GM15510 (cell line): ENCODE measurements around the gene KLK12.

Experiments used
- POLR2A ChIP-seq: IDR thresholded peaks from 3 replicates; pipeline ENCODE4 v1.6.1; 2011; ENCODE audit warnings: borderline replicate concordance; ENCODE audit not compliant: insufficient read length; ENCODE audit errors: extremely low read depth

KLK12 gene

DNA sequence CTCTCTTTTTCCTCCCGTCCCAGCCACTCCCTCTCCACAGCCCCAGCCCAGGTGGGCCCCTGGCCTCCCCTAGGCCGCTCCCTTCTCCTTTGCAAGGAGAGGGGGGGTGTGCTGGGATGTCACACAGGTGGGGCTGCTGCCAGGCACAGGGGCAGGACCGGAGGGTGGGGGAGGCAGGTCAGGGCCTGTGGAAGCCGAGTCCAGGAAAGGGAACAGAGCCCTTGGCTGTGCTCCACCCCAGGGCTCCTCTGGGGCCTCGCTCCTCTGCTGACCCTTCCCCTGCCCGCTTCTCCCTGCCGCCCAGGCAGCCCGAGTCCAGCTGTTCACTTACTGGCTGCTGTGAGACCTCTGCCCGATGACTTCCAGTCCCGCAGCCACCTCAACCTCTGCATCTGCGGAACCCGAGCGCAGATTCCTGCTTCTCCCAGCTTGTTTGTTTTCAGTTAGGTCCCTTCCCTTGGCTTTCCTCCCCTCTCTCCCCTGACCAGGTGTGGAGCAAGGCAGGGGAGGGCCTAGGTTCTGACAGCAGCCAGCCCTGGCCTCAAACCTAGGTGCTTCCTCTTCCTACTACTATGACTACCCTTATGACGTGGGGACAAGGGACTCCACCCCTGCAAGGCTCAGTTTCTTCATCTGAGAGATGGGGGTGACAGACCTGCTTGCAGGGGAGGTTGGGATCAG is 7.5 kb downstream of the KLK12 start:
- TF ChIP-seq POLR2A, result no peak

DNA sequence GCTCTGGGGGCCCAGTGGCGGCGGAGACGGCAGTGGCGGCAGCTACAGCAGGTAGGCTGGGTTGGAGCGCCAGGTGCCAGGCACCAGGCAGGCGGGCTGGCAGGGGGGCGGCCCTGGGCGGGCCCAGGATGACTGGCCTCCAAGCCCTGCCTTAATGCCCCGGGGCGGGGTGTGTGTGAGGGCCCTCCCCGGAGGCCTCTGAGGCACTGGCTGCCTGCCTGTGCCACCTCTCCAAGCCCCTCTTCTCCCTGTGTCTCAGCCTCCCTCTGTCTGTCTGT is 8.3 kb downstream of the KLK12 start, which contains the start of gene KLK11:
TSS of gene KLK11 (minus strand) at position 63 of the 278 bp plus-strand sequence. CDS start 985 bp downstream, outside the sequence.
- no peak for TF ChIP-seq POLR2A

DNA sequence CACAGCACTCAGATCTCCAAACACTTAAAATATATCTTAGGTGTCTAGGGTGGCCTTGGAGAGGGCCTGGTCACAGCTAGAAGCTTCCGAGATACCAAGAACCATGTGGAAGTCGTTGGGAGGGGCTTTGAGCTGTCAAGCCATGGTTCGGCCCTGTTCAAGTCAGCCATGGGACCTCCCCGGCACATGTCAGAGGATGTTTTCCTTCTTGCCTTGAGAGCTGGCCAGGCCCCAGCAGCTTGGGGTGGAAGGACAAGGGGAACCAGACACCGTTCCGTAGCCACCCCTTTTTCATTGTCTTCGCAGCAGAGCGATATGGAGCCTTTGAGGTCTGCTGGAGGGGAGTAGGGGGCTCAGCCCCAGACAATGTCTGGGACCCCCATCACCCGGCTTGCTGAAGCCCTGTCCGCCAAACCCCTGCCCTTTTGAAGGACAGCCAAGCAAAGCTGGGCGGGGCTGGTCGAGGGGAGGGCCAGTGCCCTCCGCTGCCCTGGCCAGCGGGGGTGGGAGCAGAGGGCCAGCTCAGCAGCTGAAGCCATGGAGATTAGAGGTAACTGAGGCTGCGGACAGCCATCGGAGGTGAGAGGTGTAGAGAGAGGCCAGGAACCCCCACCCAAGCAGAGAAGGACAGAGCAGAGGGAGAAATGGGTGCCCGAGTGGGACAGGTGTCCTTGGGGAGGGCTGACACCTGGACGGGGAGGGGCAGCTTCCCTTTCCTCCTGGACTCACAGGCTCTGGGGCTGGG is 8.8 kb downstream of the KLK12 start:
- no peak for TF ChIP-seq POLR2A

DNA sequence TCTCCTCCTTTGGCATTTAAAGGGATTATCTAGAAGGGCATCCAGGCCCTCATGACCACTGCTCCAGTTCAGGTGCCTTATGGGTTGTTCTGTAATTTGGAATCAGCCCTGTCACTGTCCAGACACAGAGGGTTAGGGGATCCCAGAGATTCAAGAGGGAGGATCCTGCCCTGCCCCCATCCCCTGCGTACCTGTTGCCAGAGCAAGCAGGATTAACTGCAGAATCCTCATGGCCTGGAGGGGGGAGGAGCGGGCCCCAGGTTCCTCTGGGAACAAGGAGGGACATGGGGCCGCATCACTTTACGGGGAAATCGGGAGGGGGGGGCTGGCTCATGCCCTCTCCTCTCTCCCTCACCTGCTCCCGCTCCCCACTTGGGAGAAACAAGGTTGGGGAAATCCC is 9.4 kb downstream of the KLK12 start:
- no peak for TF ChIP-seq POLR2A

DNA sequence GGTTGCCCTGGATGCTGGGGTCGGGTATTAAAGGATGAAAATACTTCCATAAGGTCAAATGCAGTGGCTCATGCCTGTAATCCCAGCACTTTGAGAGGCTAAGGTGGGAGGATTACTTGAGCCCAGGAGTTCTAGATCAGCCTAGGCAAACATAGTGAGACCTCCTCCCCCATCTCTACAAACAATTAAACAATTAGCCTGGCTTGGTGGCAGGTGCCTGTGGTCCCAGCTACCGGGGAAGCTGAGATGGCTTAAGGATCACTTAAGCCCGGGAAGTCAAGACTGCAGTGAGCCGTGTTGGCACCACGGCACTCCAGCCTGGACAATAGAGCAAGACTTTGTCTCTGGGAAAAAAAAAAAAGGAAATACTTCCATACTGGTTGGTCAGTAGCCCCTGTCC is 9.9 kb downstream of the KLK12 start:
- no peak for TF ChIP-seq POLR2A

DNA sequence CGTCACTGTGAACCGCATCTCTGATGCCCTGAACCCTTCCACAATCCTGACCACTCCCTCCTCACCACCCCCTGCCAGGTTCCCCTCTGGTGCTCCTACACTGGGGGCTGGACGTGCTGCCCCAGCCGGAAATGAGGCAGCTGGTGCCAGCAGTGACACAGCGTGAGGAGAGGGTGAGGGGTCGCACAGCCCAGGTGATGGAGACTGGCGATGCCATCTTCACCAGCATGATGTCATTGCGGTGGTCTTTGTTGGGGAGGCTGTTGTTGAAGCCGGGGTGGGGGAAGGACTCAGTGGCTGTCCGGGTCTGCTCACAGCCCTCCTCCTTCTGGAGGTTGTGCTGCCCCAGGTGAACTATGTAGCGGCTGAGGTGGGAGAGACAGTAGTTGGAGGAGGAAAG is 10.9 kb downstream of the KLK12 start:
- TF ChIP-seq POLR2A, result no peak

DNA sequence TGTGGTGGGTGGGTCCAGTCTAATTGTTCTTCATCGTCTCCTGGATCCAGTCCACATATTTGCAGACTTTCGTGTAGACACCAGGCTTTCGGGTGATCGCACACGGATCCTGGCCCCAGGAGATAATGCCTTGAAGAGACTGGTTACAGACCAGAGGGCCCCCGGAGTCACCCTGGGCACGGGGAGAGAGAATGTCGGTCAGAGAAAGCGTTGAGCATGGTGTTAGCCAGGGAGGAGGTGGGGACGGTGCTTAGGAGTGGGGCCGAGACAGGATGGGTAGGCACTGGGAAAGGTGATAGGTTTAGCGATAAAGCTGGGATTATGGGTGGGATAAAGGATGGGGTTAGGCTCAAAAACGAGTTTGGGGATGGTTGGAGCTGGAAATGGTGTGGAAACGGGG is 12.3 kb downstream of the KLK12 start:
- TF ChIP-seq POLR2A, result no peak

DNA sequence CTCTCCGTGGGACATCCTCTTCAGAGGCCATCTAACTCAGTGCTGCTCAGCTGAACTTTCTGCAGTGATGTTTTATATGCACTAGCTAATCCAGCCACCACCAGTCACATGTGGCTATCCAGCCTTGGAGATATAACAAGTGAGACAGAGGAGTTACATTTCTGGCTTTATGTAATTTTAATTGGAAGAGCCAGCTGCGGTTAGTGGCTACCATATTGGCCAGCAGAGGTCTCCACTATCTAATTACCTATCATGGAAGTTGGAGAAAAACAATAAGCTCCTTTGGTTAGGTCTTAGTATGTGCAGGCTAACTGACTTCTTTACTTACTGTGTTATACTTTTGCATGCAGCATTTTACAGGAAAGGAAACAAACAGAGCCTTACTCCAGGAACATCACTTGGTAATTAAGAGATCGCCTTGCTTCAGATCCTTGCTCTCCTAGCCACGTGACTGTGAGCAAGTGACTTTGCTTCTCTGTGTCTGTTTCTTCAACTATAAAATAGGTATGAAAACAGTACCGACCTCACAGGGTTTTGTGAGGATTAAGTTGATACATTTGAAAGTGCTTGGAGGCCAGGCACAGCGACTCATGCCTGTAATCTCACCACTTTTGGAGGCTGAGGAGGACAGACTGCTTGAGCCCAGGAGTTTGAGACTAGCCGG is 13.7 kb downstream of the KLK12 start:
- TF ChIP-seq POLR2A, result no peak

DNA sequence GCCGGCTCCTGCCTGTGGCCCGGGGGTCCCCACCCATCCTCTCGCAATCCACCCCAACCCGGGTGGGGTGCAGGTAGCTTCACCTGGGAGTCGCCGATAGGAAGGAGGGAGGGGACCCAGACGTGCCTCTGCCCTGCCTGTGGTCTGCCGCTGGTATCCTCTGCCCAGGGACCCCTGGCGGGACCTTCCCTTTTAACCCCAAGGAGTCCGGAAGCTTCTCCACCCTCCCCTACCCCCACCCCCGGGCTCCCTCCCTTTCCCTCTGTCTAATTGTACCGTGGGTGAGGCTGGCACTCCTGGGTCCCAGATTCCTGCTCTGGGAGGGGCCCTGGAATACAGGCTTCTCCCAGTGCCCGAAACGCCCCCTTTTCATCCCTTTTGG is 15.3 kb downstream of the KLK12 start, which contains the start of gene KLK10:
TSS of gene KLK10 (minus strand) at position 166 of the 382 bp plus-strand sequence. CDS start 579 bp downstream, outside the sequence.
- no peak for TF ChIP-seq POLR2A

DNA sequence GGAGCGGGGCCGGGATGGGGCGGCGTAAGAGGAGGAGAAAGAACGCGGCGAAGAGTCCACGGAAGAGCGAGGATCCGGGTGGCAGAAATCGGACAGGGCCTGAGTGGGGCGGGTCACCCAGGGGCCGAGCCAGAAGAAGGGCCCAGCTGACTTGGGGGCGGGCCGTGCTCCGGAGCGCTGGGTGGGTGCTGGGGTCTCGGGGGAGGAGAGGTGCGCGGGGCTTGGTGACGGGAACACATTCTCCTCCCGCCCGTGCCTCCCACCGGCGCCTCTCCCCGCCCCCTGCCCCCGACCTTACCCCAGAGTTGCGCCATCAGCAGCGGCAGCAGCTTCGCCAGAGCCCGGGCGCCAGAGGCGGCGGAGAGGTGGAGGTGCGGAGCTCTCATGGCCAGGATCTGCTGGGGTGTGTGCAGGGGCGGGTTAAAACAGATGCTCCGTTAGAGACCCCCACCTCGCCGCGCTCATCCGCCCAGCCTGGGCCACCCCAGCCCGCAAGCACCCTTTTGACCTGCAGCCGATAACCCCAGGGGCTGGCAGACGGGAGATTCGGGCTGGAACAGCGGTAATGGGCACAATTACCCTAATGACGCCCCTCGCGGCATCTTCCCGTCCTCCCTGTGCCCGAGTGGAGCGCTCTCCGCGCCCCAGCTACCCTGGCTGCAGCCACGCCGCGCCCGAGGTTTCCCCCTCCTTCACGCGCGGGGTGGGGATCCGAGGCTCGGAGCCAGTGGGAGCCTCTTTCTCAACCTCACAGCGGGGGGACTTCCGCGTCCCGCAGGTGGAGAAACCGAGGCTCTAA is 15.9 kb downstream of the KLK12 start:
- no peak for TF ChIP-seq POLR2A

DNA sequence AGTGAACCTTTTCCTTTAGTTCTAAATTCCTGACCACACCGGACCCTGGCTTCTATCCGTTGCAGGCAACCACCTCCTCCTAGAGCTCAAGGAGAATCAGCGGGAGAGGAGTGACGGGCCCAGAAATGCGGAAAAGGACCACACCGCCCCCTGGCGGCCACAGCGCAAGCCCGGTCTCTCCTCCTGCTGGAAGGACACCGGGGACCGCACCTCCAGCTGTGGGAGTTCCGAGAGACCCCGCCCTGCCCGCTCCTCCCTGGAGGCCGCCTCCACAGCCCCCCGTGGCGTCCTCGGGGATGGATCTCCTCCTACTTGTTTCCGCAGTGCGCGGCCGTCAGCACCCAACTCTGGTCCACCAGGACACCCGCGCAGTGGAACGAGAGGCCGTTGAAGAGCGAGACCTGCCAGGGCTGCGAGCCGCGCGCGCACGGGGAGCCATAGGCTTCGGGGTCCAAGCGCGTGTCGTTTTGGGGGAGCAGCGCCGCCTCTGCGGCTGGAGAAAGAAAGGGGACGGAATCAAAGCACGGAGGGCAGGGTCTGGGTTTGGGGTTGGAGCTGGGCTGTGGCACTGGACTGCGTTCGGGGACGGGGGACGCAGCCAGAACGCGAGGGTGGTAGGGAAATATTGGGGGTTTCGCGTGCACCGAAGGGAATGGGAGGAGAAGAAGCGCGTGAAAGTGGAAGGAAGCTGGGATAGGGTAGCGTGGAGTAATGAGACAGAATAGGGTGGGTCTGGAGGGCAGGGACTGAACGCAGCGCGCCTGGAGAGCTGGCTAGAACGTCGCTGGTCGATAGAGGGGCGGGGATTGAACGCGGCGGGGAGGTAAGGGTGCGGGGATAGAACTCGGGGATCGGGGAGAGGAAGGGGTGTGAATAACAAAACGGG is 17.8 kb downstream of the KLK12 start:
- no peak for TF ChIP-seq POLR2A

DNA sequence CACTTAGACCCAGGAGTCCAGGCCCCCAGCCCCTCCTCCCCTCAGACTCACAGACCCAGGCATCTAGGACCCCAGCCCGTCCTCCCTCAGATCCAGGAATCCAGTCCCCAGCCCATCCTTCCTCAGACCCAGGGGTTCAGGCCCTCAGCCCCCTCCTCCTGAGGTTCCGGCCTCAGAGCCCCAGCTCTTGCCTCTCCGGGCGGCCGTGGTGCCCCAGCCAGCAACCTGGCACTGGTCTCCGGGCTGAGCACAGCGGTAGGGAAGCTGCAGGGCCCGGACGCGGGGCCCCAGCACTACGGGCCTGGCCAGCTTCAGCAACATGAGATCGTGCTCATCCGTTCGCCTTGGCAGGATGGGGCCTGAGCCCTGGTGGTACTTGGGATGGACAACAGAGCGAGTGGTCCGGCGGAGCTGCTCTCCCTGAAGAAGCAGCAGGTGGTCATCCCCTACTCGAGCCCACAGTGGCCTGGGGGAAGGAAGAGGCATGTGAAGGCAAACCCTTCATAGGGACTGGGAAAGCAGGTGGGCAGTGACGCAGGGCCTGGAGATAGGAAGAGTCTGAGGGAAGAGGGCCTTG is 19.0 kb downstream of the KLK12 start:
- no peak for TF ChIP-seq POLR2A

DNA sequence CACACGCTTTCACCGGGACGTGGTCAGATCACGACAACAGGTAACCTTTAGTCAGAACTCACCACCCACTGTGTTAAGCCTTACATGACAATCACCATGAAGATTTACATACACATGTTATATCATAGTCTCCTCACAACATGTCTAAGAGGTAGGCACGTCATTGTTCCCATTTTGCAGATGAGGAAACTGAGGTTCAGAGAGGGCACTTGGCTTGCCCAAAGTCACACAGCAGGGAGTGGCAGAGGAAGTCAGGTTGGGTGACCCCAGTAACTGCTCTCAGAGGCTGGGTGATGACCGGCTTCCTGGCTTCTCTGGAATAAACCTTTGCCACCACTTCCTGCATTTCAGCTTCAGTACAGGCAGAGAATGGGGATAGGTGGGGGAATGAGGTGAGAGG is 20.6 kb downstream of the KLK12 start:
- no peak for TF ChIP-seq POLR2A
